Fibroblast of skin of left quadriceps (primary cell): ENCODE data around the gene BCL11A.
A peak's percentile ranks its signal among the peaks of the same experiment; 100 is the strongest.

ENCODE experiments used
- DNase-seq, 2 experiments: peaks; one replicate each; pipeline ENCODE4 v3.0.0-alpha.2; 2013; ENCODE audit warnings: low read depth in 2 of 2

BCL11A gene

DNA sequence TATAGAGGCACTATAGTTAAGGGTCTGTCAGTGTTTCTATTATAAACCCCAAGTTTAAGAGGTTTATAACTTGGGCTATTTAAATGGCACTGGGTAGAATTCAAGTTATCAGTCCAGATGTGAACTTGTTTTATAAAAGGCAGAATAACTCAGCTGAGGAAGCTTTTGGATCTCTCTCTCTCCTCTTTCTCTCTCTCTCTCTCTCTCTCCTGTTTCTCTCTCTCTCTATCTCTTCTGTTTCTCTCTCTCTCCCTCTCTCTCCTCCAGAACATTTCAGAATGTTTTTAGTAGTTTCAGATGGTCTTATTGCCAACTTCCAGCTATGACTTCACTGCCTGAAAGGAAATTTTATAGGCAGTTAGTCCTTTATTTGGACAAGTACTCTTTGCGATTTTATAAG is 6.4 kb upstream of the BCL11A start:
- no peak for DNase-seq

DNA sequence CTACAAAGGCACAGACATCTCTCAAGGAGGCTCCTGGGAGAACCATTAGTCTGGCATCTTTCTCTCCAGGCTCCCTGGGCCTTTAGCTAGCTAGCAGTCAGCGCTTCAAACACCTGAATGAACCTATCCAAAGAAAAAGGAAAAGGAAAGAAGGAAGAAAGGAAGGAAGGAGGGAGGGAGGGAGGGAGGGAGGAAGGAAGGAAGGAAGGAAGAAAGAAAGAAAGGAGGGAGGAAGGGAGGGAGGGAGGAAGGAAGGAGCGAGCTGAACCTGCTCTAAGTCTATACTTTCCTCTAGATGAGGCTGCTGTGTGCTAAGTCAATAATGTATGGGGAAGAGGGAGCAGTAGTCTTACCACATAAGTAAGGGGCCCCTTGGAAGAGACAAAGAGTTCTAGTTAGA is 5.1 kb upstream of the BCL11A start:
- DNase-seq = no peak

DNA sequence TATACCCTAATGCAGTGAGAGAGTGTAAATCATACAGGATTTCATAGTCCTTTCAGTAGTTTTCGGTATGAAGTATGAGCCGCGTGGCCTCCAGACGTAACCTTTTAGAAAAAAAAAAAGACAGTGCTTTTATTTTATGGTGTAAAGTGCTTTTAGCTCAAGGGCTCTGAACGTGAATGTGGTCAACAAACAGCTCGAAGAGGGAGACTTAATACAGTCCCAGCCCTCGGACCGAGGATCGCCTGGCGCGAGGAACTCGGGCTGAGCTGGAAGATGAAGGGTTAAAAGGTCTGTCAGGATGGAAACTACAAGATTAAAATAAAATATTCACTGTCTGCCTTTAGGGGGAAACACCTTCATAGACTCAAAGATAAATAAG is 4.0 kb upstream of the BCL11A start:
- no peak for DNase-seq

DNA sequence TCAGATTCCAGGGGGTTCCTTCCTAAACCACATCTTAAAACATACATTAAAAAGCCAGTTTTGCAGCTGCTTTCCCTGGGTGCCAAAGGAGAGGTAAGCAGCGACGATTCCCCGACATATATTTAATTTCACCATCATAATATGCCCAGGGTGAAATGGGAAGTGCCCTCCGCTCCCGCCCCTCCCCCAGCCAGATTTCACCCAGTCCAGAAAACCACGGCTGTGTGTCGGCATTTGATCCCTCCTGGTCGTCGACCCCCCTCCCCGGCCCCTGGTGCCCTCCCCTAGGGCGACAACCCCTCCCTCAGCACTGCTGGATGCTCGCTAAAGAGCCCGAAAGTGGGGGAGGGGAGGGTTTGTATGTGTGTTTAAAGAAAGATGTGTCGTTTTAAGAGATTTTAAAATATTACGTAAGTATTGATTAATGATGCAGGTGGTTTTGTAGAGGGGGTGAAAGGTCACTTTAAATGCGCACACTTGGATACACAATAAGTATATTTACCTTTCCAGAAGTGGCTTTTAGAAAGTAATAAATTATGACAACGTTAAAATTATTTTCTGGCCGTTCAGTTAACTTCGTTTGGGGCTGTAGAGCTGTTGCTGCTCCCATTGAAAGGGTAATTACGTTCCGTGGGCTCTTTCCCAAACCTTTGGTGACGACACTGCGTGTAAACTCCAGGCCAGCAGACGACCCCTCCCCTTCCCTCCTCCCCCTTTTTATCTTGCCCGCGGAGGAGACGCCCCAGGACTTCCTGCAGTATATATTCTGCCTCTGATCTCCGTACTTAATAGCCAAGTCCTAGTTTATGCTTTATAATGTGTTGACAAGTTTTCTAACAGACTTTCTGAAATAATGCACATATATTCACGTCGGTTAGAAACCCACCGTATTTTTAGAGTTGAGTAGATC is 3.4 kb upstream of the BCL11A start:
- no peak for DNase-seq

DNA sequence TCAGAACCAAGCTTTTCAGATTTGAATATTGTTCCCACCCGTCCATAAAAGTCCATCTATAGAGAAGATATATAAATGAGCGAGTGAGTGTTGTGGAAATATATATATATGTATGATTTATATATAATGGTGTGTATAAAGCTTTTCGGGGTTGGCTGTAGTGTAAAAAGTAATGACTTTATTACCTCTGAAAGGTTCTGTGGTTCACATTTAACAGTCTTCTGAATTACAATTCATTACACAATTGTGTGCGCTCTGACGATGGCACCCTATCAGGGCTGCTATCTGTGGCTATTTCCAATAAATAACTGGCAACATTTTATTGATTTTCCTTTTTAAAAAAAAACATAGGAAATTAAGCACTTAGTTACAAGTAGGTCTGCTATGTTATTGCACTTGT is 2.7 kb upstream of the BCL11A start:
- DNase-seq = no peak

DNA sequence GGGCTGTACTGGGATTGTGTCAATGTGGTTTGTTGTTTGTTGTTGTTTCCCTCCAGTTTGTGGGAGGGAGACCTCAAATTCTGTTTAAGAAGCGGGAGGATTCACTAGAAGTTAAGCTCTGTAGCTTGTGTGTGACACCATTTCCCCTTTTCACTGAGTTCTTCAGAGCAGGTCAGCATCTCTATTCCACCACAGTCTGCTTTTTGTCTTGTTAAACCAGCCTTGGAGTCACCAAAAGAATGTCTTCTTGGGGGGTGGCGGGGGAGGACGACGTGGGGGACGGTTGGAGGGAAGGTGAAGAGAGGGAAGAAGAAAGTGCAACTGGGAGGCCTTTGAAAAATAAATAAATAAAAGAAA is 2.3 kb upstream of the BCL11A start:
- no peak for DNase-seq

DNA sequence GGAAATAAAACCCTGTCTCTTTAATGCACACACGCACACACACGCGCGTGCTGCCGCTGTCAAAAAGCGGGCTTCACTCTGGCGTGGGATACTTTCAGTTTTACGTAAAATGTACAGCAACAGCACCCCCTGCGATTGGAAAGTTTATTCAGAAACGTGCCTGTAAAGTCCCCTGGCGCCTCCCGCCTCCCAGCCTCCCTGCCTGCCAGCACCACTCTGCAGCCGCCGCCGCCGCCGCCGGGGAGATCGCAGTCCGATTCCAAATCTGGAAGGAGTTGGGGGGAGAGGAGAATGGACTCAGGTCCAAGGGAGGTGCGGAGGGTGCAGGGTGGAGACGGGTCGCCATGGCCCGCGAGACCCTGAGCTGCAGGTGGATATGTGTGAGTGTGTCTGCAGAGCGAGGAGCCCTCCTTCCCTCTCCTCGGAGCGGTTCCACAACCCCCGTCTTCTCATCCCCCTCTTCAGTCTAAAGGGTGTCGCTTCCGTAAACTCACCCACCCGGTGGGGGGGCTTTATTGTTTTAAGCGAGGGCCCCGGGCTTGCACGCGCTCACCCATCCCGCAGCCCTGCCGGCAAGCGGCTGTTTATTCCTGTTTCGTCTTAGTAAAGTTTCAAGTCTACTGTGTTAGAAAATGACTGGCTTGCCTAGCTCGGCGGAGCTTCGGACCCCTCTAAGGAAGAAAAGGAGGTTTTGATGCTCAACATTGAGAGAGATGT is 1.8 kb upstream of the BCL11A start:
- DNase-seq = peak in 1 of 2 experiments; percentile 58

DNA sequence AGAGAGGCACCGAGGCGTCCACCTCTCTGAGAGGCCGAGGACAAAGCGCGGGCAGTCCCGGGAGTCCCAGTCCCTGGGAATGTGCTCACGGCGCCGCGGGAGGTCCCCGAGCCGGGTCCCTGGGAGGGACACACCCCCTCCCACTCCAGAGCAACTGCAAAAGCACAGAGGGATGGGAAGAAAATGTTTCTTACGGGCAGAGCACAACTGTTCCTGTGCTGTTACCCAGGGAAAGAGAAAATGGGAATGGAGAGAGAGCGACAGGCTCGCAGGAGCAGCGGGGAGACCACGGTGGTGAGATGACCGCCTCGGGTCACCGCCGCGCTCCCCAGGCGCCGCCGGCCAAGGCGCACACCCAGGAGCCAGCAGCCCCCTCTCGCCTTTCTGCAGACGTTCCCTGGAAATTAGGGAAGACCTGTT is 1.2 kb upstream of the BCL11A start:
- no peak for DNase-seq

DNA sequence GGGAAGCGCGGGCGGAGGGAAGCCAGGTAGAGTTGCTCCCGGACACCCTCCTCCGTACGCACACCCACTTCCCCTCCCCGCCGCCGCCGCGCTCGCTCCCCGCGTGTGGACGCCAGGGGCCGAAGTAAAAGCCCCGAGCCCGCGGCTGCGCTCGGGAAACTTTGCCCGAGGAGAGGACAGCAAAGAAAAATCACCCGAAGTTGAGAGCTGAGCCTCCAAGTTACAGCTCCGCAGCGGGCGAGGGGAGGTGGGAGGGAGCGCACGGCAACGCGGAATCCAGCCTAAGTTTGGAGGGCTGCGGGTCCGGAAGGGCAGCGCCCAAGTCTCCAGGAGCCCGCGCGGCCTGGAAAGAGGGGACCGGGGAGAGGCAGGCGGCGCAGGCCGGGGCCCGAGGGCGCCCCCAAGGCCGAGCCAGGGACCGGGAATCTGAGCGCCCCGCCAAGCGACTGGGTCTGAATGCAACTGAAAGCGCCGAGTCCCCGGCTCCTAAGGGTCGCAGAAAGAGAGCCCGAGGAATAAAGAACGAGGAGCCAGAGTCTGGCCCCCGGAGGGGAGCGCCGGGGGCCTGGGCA is 706 bp upstream of the BCL11A start:
- no peak for DNase-seq

DNA sequence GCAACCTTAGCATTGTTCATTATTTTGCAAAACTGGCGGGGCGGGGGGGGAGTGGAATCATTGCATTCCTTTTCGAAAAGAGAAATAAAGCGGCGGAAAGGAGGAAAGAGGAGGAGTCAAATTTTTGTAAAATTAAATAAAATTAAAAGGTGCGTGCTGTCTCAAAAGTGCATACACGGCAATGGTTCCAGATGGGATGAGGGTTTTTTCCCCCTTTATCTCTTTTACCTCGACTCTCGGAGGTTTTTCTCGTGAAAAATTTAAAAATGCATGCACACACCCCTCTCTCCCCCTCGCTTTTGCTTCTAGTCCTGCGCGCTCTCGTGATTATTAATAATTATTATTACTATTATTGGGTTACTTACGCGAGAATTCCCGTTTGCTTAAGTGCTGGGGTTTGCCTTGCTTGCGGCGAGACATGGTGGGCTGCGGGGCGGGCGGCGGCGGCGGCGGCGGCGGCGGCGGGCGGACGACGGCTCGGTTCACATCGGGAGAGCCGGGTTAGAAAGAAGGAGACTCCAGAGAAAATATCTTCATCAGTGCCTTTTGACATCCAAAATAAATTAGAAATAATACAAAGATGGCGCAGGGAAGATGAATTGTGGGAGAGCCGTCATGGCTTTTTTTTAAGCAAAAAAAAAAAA is 481 bp downstream of the BCL11A start:
- no peak for DNase-seq

DNA sequence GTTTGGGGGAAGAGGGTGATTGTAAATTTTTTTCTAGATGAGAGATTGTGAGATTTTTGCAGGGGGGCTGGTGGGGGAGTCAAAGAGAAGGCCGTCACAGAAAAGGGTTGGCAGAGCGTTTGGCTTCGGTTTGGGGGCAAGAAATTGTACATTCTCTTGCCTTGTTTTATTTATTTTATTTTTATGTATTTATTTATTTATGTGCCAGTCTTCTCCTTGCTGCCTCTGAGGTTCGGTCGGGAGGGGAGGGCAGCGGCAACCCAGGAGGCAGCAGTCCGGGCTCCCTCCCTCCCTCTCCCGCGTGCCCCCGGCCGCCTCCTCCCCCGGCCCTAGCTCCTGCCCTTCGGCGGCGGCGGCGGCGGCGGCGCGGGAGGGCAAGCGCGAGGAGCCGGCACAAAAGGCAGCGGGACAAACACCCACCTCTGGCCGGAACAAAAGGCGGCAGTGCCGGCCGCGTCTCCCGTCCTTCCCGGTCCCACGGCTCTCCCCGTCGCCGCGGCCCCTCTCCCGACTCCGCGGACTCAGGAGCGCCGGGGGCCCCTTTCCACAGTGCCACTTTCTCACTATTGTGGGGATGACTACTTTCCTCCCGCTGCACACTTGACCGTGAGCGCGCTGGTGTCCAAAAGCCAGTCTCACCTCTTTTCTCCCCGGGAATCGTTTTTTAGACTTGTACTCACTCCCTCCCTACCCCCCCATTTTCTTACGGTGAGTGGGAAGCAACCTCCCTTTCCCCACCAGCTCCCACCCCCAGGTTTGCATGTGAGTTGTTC is 1.2 kb downstream of the BCL11A start:
- no peak for DNase-seq

DNA sequence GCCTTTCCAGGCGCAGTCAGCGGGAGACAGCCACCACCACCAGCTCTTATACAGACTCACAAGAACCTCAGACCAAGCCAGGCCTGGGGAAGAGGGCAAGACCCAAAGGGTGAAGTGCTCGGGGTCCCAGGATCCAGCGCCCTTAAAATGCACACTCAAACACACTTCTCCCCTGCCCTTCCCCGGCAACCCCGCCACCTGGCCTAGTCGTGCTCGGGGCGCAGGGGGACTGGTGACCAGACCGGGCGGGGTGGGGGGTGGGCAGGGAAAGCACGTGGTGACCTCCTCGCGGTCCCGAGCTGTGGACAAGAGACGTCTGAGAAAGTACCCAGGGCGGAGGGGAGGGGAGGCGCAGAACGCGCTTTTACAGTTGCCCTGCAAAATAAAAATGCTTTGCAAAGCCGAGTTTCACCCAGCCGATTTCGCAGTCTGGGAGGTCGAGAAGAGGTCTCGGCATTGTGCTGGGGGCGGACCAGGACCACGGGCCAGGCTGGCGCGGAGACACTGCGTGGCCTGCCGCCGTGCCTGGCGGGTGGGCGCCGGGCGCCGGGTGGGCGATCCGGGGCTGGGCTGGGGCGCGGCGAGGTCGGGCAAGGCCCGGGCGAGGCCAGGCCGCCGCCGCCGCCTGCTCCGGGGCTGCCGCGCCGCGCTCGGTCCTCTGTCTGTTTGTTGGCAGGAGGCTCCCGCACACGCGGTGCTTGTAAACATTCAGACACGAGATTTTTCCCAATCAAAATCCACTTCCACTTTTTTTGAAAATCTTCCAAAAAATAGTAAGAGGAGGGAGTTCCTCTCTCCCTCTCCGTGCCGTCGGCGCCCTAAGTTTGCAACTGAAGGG is 2.0 kb downstream of the BCL11A start:
- DNase-seq = no peak

DNA sequence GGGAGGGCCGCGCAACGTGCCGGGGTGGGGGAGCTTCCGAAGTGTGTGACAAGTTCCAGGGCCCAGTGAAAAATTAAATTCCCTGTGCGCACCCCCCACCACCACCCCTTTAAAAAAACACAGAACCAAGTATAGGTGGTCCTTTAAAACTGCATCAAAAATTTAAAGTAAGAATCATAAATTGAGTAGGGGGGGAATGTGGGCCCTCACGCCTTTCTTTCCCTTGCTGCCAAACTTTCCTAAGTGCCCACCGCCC is 2.5 kb downstream of the BCL11A start:
- DNase-seq = no peak

DNA sequence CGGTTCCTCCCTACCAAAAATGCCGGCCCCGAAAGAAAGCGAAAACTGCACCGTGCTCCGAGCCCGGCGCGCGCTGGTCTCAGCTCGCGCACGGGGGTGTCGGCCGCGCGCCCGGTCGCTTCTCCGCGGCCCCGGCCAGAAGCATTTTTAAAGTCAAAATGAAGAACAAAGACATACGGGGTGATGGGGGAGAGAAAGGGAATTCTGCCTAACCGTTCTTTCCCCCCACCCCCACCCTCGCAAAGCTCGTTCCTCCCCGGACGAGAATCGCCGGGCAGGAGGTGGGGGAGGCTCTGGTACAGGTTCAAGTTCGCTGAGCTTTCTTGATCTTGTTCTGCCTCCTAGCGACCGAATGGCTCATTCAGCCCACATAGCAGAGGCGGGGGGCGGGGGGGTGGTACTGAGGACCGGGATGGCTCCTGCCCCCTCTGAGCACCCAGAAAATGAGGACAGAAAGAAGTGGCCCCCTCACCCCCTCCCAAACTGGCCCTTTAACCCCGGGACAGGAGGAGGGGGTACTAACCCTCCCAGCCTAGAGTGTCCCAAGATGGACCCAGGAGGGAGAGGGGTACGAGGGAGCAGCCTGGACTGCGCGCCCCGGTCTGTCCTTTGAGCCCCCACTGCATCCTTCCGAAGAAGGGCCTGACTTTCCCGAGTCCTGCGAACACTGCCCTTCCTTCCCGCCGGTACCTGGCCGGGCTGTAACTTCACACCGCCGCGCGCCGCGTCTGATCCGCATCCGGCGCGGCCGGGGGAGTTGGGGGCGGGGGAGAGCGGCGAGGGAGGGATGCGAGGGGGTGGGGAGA is 3.1 kb downstream of the BCL11A start:
- DNase-seq = peak; percentile 86 to 87

DNA sequence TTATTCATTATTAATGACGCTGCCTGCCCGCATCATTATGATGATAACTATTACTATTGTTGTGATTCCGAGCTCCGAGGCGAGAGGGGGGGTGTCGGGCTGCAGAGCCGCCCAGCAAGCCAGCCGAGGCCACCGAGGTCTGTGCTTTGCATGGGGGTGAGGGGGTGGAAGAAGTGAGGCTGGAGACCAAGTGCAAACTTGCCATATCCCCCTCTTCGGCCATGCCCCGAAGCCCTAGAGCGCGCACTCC is 3.6 kb downstream of the BCL11A start:
- DNase-seq = no peak

DNA sequence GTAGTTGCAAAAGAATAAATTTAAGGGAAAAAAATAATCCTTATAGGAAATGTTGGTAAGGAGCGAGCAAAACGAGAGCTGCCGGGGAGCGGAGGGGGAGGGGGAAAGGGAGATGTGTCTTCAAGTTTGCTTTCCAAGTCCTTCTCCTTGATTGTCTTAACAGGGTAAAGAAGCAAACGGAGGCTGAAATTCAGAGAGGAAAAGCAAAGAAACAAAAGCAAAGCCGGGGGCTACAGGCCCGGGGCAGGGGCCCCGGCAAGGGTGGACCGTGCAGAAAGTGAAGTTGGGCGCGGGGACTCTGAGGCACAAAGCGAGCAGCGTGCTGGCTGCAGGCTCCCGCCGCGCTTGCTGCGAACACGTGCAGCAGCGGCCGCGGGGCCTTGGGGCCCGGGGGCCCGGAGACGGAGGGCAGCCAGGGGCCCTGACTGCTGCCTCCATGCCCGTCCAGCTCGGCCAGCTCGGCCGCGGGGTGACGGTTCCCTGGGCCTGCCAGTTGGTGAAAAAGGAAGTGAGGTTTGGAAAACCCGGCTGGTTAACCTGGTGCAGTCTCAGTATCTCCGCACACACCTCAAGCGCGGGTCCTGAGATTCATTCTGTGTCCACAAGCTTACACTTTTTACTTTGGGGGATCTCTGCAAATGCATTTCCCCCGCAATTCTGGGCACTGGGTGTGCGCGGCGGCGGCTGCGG is 4.1 kb downstream of the BCL11A start:
- no peak for DNase-seq

DNA sequence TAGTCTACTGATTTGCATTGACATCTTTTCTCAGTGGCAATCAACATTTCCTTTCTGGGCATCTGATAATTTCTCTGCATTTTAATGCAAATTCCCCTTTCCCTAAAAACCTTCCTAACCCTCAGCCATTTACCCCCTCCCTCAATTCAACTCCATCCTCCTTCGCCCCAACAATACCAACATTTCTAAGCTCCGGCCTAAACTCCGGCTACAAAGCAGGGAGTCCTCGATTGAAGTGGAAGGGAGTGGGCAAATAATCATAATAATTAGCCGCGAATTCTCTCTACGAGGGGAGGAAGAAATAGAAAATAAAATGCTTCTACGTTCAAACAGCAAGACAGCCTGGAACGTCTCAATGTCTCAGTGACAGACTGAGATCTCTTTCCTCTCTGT is 4.6 kb downstream of the BCL11A start:
- no peak for DNase-seq

DNA sequence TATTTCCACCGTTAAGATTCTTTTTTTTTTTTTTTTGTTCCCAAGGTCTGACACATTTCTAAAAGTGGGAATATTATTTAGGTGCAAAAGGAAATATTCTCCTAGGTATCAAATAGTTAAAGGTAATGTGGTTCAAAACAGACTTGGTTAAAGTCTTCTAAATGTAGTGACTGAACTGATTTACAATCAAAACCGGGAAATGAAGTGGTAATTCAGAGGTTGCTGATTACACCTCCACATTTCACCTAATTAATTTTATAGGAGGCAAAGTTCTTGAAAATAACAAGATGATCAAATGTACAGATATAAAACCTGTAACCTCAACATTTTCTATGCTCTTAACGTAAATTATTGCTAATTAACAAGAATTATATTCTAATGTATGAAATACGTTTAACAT is 5.1 kb downstream of the BCL11A start:
- no peak for DNase-seq

DNA sequence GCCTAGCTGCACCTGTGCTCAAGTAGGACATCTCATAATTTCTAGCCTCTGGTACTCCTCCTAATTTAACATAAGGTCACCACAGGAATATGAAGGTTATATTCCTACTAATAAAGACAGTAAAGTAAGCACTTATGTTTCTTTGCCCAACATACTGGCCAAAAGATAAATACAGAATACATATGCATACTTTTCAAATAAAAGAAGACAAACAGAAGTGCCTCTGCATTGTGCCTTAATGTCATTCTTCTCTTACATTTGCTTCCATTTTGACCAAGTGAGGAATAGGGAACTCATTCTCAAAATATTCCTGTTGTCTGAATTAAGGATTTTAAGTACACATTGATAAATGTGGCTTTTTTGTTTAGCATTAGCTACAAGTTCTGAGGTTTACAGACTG is 5.6 kb downstream of the BCL11A start:
- no peak for DNase-seq
